A549 (cell line): ENCODE measurements around the gene HORMAD1.

Source experiments
- CBX2 ChIP-seq: fragments of 200-600 bp; sonication (generic); IDR thresholded peaks from 2 replicates; pipeline ENCODE4 v1.6.1; 2016; ENCODE audit warnings: low read depth, mild to moderate bottlenecking, borderline replicate concordance
- CBX8 ChIP-seq: fragments of 200-600 bp; sonication (generic); IDR thresholded peaks from 2 replicates; pipeline ENCODE4 v1.6.1; 2016
- CTCF ChIP-seq: fragments of >200 bp; sonication (Bioruptor Twin); formaldehyde crosslinking; IDR thresholded peaks from 3 replicates; pipeline ENCODE4 v1.5.1; 2016
- HEYL ChIP-seq: fragments of 250-450 bp; sonication (Bioruptor Pico); IDR thresholded peaks from 2 replicates; pipeline ENCODE4 v1.8.0; 2021; ENCODE audit warnings: mild to moderate bottlenecking, moderate library complexity
- RAD21 ChIP-seq, 2 experiments: fragments of >200 bp in 1 of 2; sonication (Bioruptor Twin) in 1 of 2; formaldehyde crosslinking in 1 of 2; IDR thresholded peaks in 1 of 2; conservative IDR thresholded peaks in 1 of 2; 2 replicates in 1 of 2; 3 replicates in 1 of 2; pipeline ENCODE4 v1.6.1; 2012 to 2018; ENCODE audit warnings: inconsistent platforms in 1 of 2
- REST ChIP-seq: fragments of 200-600 bp; sonication (generic); IDR thresholded peaks from 2 replicates; pipeline ENCODE4 v1.6.1; 2016; ENCODE audit warnings: antibody characterized with exemption, mild to moderate bottlenecking, moderate library complexity

- TF ChIP-seq REST = no peak
- no peak for TF ChIP-seq CBX8
- TF ChIP-seq CBX2 = no peak
- TF ChIP-seq CTCF = no peak
- no peak for TF ChIP-seq HEYL (CRISPR knock-in tag)
- no peak for TF ChIP-seq RAD21 (conservative IDR thresholded peaks at IDR 0.05 in 1 of 2, IDR thresholded peaks at IDR 0.05 in 1 of 2)
Observed at GRCh38 chr1:150764617-150765101, 44.0 kb upstream of the HORMAD1 start.
